Cerebellar nuclear complex (tissue), 1 donor: ENCODE data around the gene TSPYL4.
A peak's percentile ranks its signal among the peaks of the same experiment; 100 is the strongest.

Experiments
- DNase-seq, 2 experiments: peaks; one replicate each; lab custom pipeline; 2025; lab: John Stamatoyannopoulos, UW

Gene TSPYL4

DNA sequence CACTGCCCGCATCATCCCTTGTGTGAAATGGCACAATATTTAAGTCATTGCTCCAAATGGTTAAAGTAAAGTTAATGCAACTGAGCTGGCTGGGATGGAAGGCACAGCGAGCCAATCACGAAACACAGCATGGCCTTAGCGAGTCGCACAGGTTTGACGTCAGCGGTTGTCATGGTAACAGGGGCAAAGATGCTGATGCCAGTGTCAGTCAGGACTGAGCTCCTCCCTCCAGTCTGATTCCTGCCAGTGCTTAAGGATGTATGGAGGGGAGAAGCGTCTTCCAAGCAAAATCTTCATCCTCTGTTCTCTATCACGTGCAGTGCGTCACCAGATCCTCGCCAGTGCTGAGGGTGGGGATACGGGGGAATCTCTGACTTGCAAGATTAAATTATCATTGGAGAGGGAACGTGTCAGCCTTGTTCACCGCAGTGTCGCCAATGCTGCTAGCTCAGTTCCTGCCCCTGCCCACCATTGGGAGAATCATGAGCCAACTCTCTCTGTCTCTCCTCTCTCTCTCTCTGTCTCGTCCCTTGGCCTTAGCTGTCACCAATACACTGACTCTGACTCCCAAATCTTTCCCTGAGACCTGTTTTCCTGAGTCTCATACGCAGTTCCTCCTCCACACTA is 24.5 kb downstream of the TSPYL4 start:
- DNase-seq, result peak; percentile 93 to 98

DNA sequence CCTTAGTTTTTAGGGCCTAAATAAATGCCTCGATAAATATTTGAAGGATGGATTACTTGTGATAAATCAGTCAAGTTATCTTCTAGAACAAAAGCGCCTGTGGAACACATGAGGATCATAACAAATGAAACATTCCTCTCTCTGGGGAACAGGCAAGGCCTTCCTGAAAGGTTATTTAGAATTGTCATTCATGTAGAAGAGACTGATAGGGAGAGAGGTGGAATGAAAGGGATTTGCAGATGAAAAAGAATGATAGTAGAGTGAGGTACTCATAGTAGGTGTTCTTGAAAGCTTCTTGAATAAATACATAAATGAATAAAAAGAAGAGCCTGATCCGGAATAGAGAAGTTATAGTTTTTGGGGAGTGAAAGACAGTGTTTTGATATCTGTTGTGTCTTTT is 30.5 kb downstream of the TSPYL4 start:
- DNase-seq, result no peak

DNA sequence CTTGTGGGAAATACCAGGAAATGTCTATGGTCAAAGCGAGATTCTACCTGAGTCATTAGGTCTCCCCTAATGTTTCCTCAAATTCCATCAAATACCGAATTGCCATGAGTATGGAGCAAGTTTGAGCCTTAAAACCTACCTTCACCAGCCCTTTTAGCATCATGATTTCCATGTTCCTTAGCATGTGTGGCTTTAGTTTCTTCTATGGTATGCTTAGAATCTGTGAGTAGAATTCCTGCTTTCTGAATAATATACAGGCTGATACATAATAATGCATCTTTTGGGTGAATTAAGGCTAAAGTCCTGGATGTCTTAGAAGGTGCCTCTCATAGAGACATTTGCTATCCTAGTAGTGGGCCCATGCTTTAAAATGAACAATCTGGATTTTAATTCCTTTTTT is 32.0 kb downstream of the TSPYL4 start:
- DNase-seq, result no peak

DNA sequence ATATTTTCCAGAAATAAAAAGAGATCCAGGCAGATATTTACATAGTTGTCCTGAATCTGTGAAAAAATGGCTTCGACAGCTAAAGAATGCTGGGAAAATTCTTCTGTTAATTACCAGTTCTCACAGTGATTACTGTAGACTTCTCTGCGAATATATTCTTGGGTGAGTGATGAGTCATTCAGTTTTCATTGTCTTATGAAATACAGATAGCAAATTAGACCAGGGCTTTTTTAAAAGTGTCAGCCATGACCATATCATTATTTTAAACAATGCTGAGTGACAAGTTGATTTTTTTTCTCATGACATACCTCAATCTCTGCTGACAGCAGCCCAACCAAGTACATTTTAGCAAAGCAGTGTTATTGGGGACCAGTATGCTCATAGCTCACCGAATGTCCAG is 32.8 kb downstream of the TSPYL4 start:
- no peak for DNase-seq

DNA sequence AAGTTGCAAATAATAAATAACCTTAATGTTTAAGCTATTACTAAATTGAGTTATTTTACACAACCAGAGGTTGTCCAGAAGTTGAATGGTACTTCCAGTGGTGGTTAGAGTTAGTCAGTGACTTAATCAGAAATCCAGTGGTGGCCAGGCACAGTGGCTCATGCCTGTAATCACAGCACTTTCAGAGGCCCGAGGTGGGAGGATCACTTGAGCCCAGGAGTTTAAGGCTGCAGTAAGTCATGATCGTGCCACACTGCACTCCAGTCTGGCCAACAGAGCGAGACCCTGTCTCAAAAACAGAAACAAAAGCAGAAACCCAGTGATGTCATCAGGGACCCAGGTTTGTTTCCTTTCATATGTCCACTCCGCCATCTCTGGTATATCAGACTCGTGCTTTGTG is 35.0 kb downstream of the TSPYL4 start:
- DNase-seq, result no peak

DNA sequence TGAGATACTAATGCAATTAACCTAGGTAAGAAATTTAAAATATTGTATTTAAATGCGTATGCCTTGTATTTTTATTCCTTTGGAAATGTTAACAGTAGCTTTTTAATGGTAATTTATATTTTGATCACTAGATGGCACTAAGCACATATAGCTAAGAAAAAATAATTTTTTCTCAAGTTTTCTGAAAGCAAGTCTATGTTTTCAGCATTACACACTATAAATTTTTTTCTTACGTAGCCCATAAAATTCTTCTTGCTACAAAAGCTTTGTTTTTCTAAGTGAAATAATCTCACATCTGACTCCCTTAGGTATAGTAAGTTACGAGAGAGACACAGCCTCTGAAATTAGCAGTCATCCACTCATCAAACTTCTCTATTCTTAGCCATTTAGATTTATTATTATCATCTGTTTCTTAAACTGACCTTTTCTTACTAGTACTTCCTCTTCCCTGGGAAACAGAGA is 35.7 kb downstream of the TSPYL4 start:
- DNase-seq, result no peak

DNA sequence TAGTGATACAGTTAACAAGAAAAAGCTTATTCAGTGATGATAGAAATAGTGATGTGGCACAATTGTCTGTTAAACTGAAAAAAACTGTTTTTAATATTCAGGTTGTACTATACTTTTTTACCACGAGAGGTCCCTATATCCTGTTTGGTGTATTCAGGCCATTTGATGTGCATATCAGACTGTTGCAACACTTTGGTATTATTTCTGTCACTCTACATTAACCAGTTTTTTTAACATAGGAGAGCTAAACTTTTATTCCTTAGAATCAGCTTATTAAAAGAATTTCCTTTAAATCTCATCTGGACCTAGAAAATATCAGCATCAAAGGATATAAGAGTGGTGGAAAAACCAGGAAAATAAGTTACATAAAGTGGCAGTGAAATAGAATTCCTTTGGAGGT is 36.8 kb downstream of the TSPYL4 start:
- DNase-seq, result peak in 1 of 2 experiments; percentile 26

DNA sequence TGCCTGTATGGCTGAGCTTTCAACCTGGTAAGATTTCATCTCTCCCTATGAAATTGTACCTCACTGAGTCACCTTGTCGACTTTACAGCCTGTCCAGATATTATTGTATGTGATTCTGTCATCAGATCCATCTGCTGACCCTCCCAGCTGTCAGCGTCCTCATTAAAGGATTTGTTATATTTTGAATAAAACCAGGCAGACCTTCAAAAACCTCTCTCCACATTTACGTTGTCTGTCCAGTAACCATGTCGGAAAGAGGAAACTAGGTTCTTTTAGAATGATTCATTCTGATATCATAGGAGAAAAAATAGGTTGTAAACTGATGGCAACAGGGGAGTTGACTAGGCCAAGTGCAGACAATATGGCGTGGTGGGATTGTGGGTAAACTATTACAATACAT is 38.5 kb downstream of the TSPYL4 start:
- no peak for DNase-seq

DNA sequence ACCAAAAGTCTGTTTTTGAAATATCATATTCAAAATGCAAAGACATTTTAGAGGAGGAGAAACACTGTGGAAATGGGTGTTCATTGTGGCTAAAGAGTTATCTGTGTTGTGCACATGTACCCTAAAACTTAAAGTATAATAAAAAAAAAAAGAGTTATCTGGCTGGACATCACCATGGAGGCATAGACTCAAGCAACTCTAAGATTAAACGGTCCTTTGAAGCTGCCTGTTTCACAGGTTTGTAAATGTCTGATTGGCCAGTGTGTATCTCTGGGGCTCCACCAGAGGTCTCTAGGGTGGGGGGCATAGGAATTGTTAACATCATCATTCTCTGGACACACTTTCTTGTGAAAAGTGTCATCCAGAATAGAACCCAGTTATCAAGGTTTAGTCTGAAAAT is 39.2 kb downstream of the TSPYL4 start:
- DNase-seq, result no peak

DNA sequence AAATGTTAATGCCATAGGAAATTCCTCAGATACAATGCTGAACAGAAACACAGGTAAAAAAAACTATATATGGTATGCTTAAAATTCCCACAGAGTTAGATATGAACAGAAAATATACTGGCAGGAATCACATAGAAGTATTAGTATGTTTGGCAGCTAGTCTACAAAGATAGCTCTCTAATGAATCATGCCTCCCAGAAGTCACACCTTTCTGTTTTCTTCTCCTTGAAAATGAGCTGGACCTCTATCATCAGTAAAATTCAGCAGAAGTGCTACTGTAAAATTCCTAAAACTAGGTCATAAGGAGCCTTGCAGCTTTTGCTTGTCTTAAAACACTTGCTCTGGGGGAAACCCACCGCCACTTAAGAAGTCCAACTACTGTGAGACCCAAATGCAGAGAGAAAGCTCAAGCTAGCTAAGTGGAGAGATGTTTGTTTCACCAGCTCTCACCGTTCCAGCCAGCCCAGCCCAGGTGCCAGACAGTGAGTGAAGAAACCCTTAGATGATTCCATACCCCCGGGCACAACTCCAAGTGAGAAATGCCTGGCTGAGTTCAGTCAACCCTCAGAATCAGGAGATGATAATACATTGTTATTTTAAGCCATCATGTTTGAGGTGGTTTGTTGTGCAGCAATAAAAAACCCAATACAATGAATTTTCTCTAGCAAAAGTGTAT is 43.0 kb downstream of the TSPYL4 start:
- DNase-seq, result no peak

DNA sequence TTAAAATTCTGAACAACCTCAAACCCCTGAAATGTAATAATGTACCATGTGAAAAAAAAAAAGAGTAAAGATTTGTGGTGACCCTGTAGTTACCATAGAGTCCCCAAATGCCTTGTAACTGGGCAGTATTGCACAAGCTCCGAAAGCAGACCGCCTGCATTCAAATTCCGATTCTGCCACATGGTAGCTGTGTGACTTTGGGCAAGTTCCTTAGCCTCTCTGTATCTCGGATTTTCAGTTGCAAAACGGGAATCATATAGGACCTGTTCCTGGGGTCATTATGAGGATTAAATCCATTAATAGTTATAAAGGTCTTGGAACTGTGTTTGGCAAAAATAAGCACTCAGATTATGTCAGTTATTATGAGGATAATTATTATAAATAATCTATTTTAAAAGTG is 43.6 kb downstream of the TSPYL4 start:
- no peak for DNase-seq

DNA sequence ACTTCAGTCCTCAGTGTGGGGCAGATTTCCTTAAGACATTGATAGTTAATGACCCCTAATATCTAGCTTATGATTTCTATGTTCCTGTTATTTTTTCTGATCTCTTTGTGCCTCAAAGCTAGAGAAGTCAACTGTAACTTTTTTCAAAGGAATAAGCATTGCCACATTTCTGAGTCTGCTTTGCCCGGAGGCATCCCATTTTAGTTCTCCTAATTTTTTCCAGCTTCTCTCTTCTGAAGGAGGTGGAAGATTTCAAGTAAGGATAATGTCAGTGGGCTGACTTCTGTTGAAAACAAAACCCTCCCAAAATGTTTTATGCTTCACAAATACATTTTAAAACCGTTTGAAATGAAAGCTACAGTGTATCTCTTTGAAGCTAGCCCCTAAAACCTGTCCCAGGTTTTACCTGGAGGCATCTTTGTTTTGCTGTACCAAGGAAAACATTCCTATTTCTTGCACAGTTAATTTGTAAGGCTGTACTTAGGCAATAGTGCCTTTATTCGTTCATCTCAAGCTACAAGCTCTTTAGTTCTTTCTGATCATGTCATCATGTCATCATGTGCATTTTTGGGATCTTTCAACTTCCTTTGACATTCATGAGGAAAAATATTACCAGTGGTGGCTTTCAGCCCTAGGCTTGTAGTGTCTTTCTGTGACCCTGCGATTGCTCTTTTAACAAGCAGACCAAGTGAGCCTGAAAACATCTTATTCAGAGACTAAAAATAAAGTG is 45.7 kb downstream of the TSPYL4 start:
- no peak for DNase-seq

DNA sequence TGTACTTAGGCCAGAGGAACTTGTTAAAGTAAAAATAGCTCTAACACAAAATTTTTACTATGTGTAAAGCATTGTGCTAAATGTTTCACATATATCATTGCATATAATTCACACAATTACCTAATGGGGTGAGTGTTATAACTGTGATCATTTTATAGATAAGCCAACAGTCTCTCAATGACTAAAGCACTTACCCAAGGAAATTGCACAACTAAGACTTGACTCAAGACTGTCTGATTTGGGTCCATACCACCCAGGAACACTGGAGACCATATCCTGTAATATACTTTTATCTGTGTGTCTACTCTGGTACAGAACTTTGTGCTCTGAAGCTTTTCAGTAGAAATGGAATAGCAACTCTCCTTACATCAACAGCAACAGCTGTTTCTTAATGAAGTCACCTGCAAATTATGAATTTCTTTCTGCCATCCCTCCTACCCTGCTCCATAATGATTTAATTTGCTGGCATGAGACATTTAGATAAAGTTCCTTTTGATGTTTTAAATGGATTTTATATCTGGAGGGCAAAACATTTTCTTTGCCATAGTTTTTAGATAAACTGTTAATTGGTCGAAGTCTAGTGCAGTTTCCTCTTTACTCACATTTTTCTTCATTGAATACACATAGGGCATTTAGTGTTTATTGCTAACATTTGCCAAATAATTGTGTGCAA is 47.5 kb downstream of the TSPYL4 start:
- no peak for DNase-seq

DNA sequence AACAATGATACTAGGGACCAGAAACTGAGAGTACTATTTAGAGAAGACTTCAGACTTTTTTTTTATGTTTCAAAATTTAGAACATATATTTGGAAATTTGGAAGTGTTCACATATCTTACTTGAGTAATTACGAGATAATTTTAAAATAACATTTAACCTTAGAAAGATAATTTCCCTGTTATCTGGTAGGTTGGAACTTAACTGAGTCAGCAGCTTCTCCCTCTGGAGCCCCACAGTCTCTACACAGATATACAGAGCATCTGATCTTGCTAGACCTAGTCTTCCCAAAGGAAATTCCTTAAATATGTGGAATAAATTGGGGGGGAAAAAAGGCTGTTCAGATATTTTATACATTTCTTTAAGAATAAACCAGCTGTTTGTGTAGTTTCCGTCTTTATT is 48.6 kb downstream of the TSPYL4 start:
- no peak for DNase-seq

DNA sequence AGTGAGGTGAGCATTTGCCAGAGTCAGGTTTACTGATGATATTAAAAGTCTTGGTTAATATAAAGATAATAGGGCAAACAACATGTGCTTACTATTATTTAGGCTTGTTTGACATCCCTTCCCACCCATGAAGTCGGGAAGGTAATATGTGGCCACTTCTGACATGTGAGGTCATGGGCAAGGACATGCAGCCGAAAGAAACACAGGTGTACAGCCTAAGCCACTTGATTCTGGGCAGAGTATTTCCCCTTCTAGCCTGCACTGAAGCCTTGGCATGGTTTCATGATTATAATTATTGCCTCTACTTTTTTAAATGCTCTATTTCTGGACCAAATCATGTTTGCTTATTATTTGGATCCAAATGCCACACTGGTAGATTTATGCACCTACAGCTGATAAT is 52.3 kb downstream of the TSPYL4 start:
- DNase-seq, result no peak

DNA sequence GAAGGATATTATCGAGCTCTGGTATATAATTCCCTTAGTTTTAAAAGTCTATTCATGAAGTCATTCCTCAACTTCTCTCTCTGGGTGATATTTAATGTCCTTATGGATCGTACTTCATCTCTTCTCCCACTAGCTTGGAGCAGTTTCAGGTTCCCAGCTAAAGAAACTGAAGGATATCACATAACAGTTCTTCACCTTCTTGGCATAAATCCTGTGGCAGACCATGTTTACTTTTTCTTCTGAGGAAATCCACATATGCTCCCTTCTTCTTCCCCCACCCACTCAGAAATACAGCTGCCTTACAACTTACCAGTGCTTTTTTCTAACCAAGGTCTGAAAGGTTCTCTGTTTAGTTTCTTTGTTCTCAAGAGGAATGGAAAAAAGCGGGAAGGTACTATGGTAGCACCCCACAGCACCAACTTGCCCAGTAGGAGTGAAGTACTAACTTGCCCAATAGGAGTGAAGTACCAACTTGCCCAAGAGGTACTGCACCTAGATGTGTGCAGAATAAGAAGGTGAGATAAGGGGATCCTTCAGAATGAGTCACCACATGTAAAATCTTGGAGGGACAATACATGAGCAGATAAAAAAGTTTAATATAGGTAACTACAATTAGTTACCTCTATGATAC is 53.1 kb downstream of the TSPYL4 start:
- no peak for DNase-seq
